Measurements from ENCODE around the gene UNC93B1.

- no peak for TF ChIP-seq CTCF (conservative IDR thresholded peaks at IDR 0.05; ENCODE audit: low read length)
- TF ChIP-seq EZH2phosphoT487 (IDR thresholded peaks at IDR 0.05; ENCODE audit: borderline replicate concordance, low read depth, low read length), result no peak
These were observed 28.1 kb upstream of the UNC93B1 start for GRCh38 chr11:68032003-68032402.
